ENCODE data around the gene CHSY1.

CHSY1 gene

DNA sequence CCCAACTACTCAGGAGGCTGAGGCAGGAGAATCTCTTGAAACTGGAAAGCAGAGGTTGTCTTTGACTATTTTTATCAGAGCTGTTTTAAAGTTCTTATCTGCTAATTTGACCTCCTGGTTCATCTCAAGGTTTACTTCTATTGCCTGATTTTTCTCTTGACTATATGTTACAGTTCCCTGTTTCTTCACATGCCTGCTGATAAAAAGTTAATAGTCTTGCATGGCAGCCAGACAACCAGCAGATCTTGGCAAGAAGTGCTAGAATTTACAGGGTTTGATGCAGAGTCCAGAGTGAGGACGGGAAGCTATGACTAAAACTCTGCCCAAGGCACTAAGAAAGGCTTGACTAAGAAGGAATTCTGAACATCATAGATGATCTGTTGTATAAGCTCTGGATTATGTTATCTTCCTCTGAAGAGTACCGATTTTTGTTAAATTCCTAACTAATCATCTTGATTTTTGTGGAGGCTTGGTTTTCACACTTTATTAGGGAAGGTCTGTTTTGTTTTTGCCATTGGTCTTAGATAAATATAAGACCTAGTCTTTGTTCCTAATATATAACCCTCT lies 85.9 kb downstream of the CHSY1 start:
- Histone ChIP-seq H3K9ac (ENCODE audit: low read length) (no peak overlapping the region), H4K91ac (ENCODE audit: low read length) (no peak overlapping the region), H4K8ac (ENCODE audit: low read length) (no peak overlapping the region), H3K9me3 (ENCODE audit: control insufficient read depth, low read length) (peaks cover 28% of the 10 kb centered on the region), H3K4me3 (ENCODE audit: insufficient read depth in 1 of 2, low read depth in 1 of 2, low read length in 2 of 2) (no peak overlapping the region), H3K23ac (ENCODE audit: low read length in 2 of 2) (no peak overlapping the region), H3K18ac (ENCODE audit: low read depth in 1 of 2, low read length in 2 of 2) (no peak overlapping the region), H3K27ac (ENCODE audit: low read length, poor library complexity, severe bottlenecking) (no peak overlapping the region), H3K4me1 (ENCODE audit: control insufficient read depth, insufficient read depth, low read depth, low read length) (peaks cover 19% of the 10 kb centered on the region), H2BK12ac (ENCODE audit: low read length in 2 of 2) (no peak overlapping the region), H3K27me3 (ENCODE audit: control insufficient read depth in 1 of 2, insufficient read depth in 1 of 2, low read length in 2 of 2) (no peaks in the 10 kb centered on the region), H3K4me2 (ENCODE audit: low read length, poor library complexity, severe bottlenecking) (no peak overlapping the region), H2BK15ac (ENCODE audit: low read depth, poor library complexity, severe bottlenecking) (no peak overlapping the region), H2AK5ac (ENCODE audit: low read length, severe bottlenecking) (no peak overlapping the region), H3K36me3 (ENCODE audit: control insufficient read depth in 1 of 2, insufficient read depth in 2 of 2, low read depth in 1 of 2, low read length in 2 of 2) (peaks cover 0 to 4% of the 10 kb centered on the region in 2 experiments), H2BK5ac (ENCODE audit: low read depth, low read length, poor library complexity, severe bottlenecking) (no peak overlapping the region), H3K79me1 (replicated peaks; ENCODE audit: low read length, poor library complexity, severe bottlenecking) (peaks cover 4% of the 10 kb centered on the region), H3K4ac (ENCODE audit: low read depth in 1 of 2, low read length in 2 of 2) (no peak overlapping the region), H2AFZ (ENCODE audit: low read depth, low read length) (no peak overlapping the region), H2BK120ac (ENCODE audit: low read depth, low read length) (no peak overlapping the region), H3K14ac (ENCODE audit: low read length in 2 of 2) (no peak overlapping the region)
- 90% methylated on average over 1 of the region's 2 CpGs for WGBS
- DNase-seq: no peak

GRCh38 chr15:101162701-101163483 lies 89.0 kb downstream of the CHSY1 start:
- H2BK5ac ChIP-seq (ENCODE audit: low read depth, low read length, poor library complexity, severe bottlenecking): no peak overlapping the region
- peak overlapping the region in 1 of 2 experiments; percentile 23 for H3K23ac ChIP-seq (ENCODE audit: low read length in 2 of 2)
- no peak overlapping the region for H2BK15ac ChIP-seq (ENCODE audit: low read depth, poor library complexity, severe bottlenecking)
- no peak overlapping the region for H3K14ac ChIP-seq (ENCODE audit: low read length in 2 of 2)
- H3K4me1 ChIP-seq (ENCODE audit: control insufficient read depth, insufficient read depth, low read depth, low read length): peaks cover 19% of the 10 kb centered on the region
- no peak overlapping the region for H3K18ac ChIP-seq (ENCODE audit: low read depth in 1 of 2, low read length in 2 of 2)
- H2BK12ac ChIP-seq (ENCODE audit: low read length in 2 of 2): peak overlapping the region in 1 of 2 experiments; percentile 34
- no peaks in the 10 kb centered on the region for H3K36me3 ChIP-seq (ENCODE audit: control insufficient read depth in 1 of 2, insufficient read depth in 2 of 2, low read depth in 1 of 2, low read length in 2 of 2)
- H3K9me3 ChIP-seq (ENCODE audit: control insufficient read depth, low read length): peaks cover 28% of the 10 kb centered on the region
- H2AFZ ChIP-seq (ENCODE audit: low read depth, low read length): no peak overlapping the region
- peak overlapping the region; percentile 45 for H4K91ac ChIP-seq (ENCODE audit: low read length)
- WGBS: 96% methylated on average over 11 of the region's 12 CpGs
- H4K8ac ChIP-seq (ENCODE audit: low read length): no peak overlapping the region
- H3K27ac ChIP-seq (ENCODE audit: low read length, poor library complexity, severe bottlenecking): no peak overlapping the region
- no peaks in the 10 kb centered on the region for H3K79me1 ChIP-seq (replicated peaks; ENCODE audit: low read length, poor library complexity, severe bottlenecking)
- H2BK120ac ChIP-seq (ENCODE audit: low read depth, low read length): no peak overlapping the region
- no peak overlapping the region for H3K4me3 ChIP-seq (ENCODE audit: insufficient read depth in 1 of 2, low read depth in 1 of 2, low read length in 2 of 2)
- no peaks in the 10 kb centered on the region for H3K27me3 ChIP-seq (ENCODE audit: control insufficient read depth in 1 of 2, insufficient read depth in 1 of 2, low read length in 2 of 2)
- peak overlapping the region; percentile 40 for H2AK5ac ChIP-seq (ENCODE audit: low read length, severe bottlenecking)
- no peak for DNase-seq
- H3K4ac ChIP-seq (ENCODE audit: low read depth in 1 of 2, low read length in 2 of 2): no peak overlapping the region
- H3K4me2 ChIP-seq (ENCODE audit: low read length, poor library complexity, severe bottlenecking): no peak overlapping the region
- H3K9ac ChIP-seq (ENCODE audit: low read length): no peak overlapping the region

DNA sequence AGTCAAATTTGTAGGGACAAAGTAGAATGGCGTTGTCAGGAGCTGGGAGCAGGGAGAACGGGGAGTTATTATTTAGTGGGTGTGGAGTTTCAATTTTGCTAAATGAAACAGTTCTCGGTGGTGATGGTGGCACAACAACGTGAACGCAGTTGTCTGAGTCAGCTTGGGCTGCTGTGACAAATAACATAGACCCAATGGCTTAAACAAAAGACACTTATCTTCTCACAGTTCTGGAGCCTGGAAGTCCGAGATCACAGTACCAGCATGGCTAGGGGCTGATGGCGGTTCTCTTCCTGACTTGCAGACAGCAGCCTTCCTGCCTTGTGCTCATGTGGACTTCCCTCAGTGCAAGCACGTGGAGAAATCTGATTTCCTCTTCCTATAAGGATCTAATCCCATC lies 90.2 kb downstream of the CHSY1 start:
- H3K36me3 ChIP-seq (ENCODE audit: control insufficient read depth in 1 of 2, insufficient read depth in 2 of 2, low read depth in 1 of 2, low read length in 2 of 2): no peaks in the 10 kb centered on the region
- H3K18ac ChIP-seq (ENCODE audit: low read depth in 1 of 2, low read length in 2 of 2): no peak overlapping the region
- H3K4me1 ChIP-seq (ENCODE audit: control insufficient read depth, insufficient read depth, low read depth, low read length): peaks cover 18% of the 10 kb centered on the region
- H3K27ac ChIP-seq (ENCODE audit: low read length, poor library complexity, severe bottlenecking): no peak overlapping the region
- no peak overlapping the region for H2AFZ ChIP-seq (ENCODE audit: low read depth, low read length)
- no peak overlapping the region for H3K23ac ChIP-seq (ENCODE audit: low read length in 2 of 2)
- H3K4me2 ChIP-seq (ENCODE audit: low read length, poor library complexity, severe bottlenecking): no peak overlapping the region
- H4K8ac ChIP-seq (ENCODE audit: low read length): no peak overlapping the region
- H2BK12ac ChIP-seq (ENCODE audit: low read length in 2 of 2): no peak overlapping the region
- no peaks in the 10 kb centered on the region for H3K27me3 ChIP-seq (ENCODE audit: control insufficient read depth in 1 of 2, insufficient read depth in 1 of 2, low read length in 2 of 2)
- H2AK5ac ChIP-seq (ENCODE audit: low read length, severe bottlenecking): no peak overlapping the region
- H3K14ac ChIP-seq (ENCODE audit: low read length in 2 of 2): no peak overlapping the region
- H3K79me1 ChIP-seq (replicated peaks; ENCODE audit: low read length, poor library complexity, severe bottlenecking): no peaks in the 10 kb centered on the region
- H3K4me3 ChIP-seq (ENCODE audit: insufficient read depth in 1 of 2, low read depth in 1 of 2, low read length in 2 of 2): no peak overlapping the region
- DNase-seq: no peak
- WGBS: 91% methylated on average over 8 of the region's 8 CpGs
- H4K91ac ChIP-seq (ENCODE audit: low read length): no peak overlapping the region
- no peak overlapping the region for H3K9ac ChIP-seq (ENCODE audit: low read length)
- H2BK15ac ChIP-seq (ENCODE audit: low read depth, poor library complexity, severe bottlenecking): no peak overlapping the region
- H3K9me3 ChIP-seq (ENCODE audit: control insufficient read depth, low read length): peaks cover 26% of the 10 kb centered on the region
- no peak overlapping the region for H3K4ac ChIP-seq (ENCODE audit: low read depth in 1 of 2, low read length in 2 of 2)
- H2BK120ac ChIP-seq (ENCODE audit: low read depth, low read length): no peak overlapping the region
- no peak overlapping the region for H2BK5ac ChIP-seq (ENCODE audit: low read depth, low read length, poor library complexity, severe bottlenecking)

- no peaks in the 10 kb centered on the region for H3K36me3 ChIP-seq (ENCODE audit: control insufficient read depth in 1 of 2, insufficient read depth in 2 of 2, low read depth in 1 of 2, low read length in 2 of 2)
- peaks cover 11% of the 10 kb centered on the region for H3K9me3 ChIP-seq (ENCODE audit: control insufficient read depth, low read length)
- H3K27me3 ChIP-seq (ENCODE audit: control insufficient read depth in 1 of 2, insufficient read depth in 1 of 2, low read length in 2 of 2): no peaks in the 10 kb centered on the region
- H2BK120ac ChIP-seq (ENCODE audit: low read depth, low read length): no peak overlapping the region
- H2BK15ac ChIP-seq (ENCODE audit: low read depth, poor library complexity, severe bottlenecking): no peak overlapping the region
- 67% methylated on average over 11 of the region's 11 CpGs for WGBS
- H3K4me2 ChIP-seq (ENCODE audit: low read length, poor library complexity, severe bottlenecking): no peak overlapping the region
- peak overlapping the region; percentile 71 for H4K8ac ChIP-seq (ENCODE audit: low read length)
- H3K23ac ChIP-seq (ENCODE audit: low read length in 2 of 2): no peak overlapping the region
- H3K4ac ChIP-seq (ENCODE audit: low read depth in 1 of 2, low read length in 2 of 2): no peak overlapping the region
- H3K9ac ChIP-seq (ENCODE audit: low read length): no peak overlapping the region
- H3K4me3 ChIP-seq (ENCODE audit: insufficient read depth in 1 of 2, low read depth in 1 of 2, low read length in 2 of 2): no peak overlapping the region
- H3K18ac ChIP-seq (ENCODE audit: low read depth in 1 of 2, low read length in 2 of 2): peak overlapping the region; percentile 23 to 85
- H2AK5ac ChIP-seq (ENCODE audit: low read length, severe bottlenecking): peak overlapping the region; percentile 77
- peak overlapping the region; percentile 42 for H2AFZ ChIP-seq (ENCODE audit: low read depth, low read length)
- H2BK12ac ChIP-seq (ENCODE audit: low read length in 2 of 2): peak overlapping the region in 1 of 2 experiments; percentile 1
- H3K27ac ChIP-seq (ENCODE audit: low read length, poor library complexity, severe bottlenecking): no peak overlapping the region
- DNase-seq: no peak
- H3K14ac ChIP-seq (ENCODE audit: low read length in 2 of 2): peak overlapping the region in 1 of 2 experiments; percentile 74
- no peak overlapping the region for H4K91ac ChIP-seq (ENCODE audit: low read length)
- H3K79me1 ChIP-seq (replicated peaks; ENCODE audit: low read length, poor library complexity, severe bottlenecking): no peaks in the 10 kb centered on the region
- no peak overlapping the region for H2BK5ac ChIP-seq (ENCODE audit: low read depth, low read length, poor library complexity, severe bottlenecking)
- peaks cover 20% of the 10 kb centered on the region for H3K4me1 ChIP-seq (ENCODE audit: control insufficient read depth, insufficient read depth, low read depth, low read length)
These were observed 91.7 kb downstream of the CHSY1 start for GRCh38 chr15:101159936-101160815.
